NCI-H774 (cell line): ENCODE results near the gene APOC1.
"Not testable (repeated sequence)": the region's sequence is repeated elsewhere in the genome, so short reads cannot be mapped to it uniquely, and the experiment has no call there.

Source experiments
- DNase-seq: peaks from one replicate; lab custom pipeline; 2025; lab: John Stamatoyannopoulos, UW

APOC1 gene

GRCh38 chr19:44913512-44914432 lies 636 bp upstream of the APOC1 start:
- DNase-seq = not testable (repeated sequence)

GRCh38 chr19:44924243-44924725 lies 9.9 kb downstream of the APOC1 start:
- no peak for DNase-seq

GRCh38 chr19:44925114-44925891 lies 10.9 kb downstream of the APOC1 start:
- DNase-seq = no peak

GRCh38 chr19:44926245-44927077 lies 12.1 kb downstream of the APOC1 start:
- DNase-seq = not testable (repeated sequence)

GRCh38 chr19:44927746-44928145 lies 13.3 kb downstream of the APOC1 start:
- no peak for DNase-seq

- no peak for DNase-seq
Observed at GRCh38 chr19:44930088-44930487, 15.7 kb downstream of the APOC1 start.

GRCh38 chr19:44931541-44931940 lies 17.1 kb downstream of the APOC1 start:
- DNase-seq = no peak

GRCh38 chr19:44939668-44940067 lies 25.3 kb downstream of the APOC1 start:
- DNase-seq = no peak

GRCh38 chr19:44942067-44942571 lies 27.7 kb downstream of the APOC1 start, which contains the start of gene APOC4:
Gene APOC4, plus strand, starts transcription at chr19:44942237. Its CDS starts 41 bp downstream, at chr19:44942278.
- DNase-seq = no peak

GRCh38 chr19:44943801-44944249 lies 29.4 kb downstream of the APOC1 start:
- DNase-seq = no peak

- DNase-seq = no peak
Observed at GRCh38 chr19:44947041-44947581, 32.7 kb downstream of the APOC1 start.

- no peak for DNase-seq
Observed at GRCh38 chr19:44948237-44948636, 33.8 kb downstream of the APOC1 start.

GRCh38 chr19:44948763-44949374 lies 34.5 kb downstream of the APOC1 start:
- DNase-seq = no peak

GRCh38 chr19:44949550-44949949 lies 35.1 kb downstream of the APOC1 start:
- no peak for DNase-seq

GRCh38 chr19:44951179-44952159 lies 37.1 kb downstream of the APOC1 start:
- DNase-seq = peak; percentile 72

- no peak for DNase-seq
Observed at GRCh38 chr19:44954278-44954648, 39.9 kb downstream of the APOC1 start.

GRCh38 chr19:44954649-44955504 lies 40.5 kb downstream of the APOC1 start, which contains the start of gene CLPTM1:
Gene CLPTM1, plus strand, starts transcription at chr19:44955380. Its CDS starts 16 bp downstream, at chr19:44955396.
- peak; percentile 96 for DNase-seq
